Testis (tissue), 3 donors: ENCODE data around the gene QSOX1. TPM values are rescaled to one million over a fixed set of nuclear protein-coding genes. Genes with fewer than 3 reads are reported as not detected.

Source experiments
- DNase-seq: peaks from one replicate; pipeline ENCODE4 v3.0.0-alpha.2; 2019
- H3K27ac ChIP-seq, 2 donors: fragments of 200-600 bp; sonication (generic); one replicate each; pipeline ENCODE4 v1.5.1; 2019
- H3K27me3 ChIP-seq: fragments of 200-600 bp; sonication (generic); one replicate; pipeline ENCODE4 v1.5.1; 2019
- H3K36me3 ChIP-seq: fragments of 200-600 bp; sonication (generic); one replicate; pipeline ENCODE4 v1.5.1; 2017; ENCODE audit warnings: low read depth; ENCODE audit errors: missing control alignments
- H3K4me1 ChIP-seq: fragments of 200-600 bp; sonication (generic); one replicate; pipeline ENCODE4 v1.5.1; 2019
- H3K4me3 ChIP-seq, 2 donors: fragments of 200-600 bp; sonication (generic); one replicate each; pipeline ENCODE4 v1.5.1; 2017 to 2019
- H3K9me3 ChIP-seq: fragments of 200-600 bp; sonication (generic); one replicate; pipeline ENCODE4 v1.5.1; 2017
- POLR2A ChIP-seq: fragments of 450-650 bp; IDR thresholded peaks from one replicate; pipeline ENCODE4 v1.6.1; 2017; ENCODE audit warnings: antibody characterized with exemption, mild to moderate bottlenecking, moderate library complexity
- WGBS, 2 donors: methylation state at CpG; one replicate each; pipeline ENCODE4 v1.1.5; 2018; 5-methylcytosine and 5-hydroxymethylcytosine counted together
- intact Hi-C: fragments of 100-400 bp; cut with DNase I; formaldehyde crosslinking; loops from one replicate; pipeline ENCODE4 v1.15.1; 2023; ENCODE audit warnings: low total_unique reads
- polyA plus RNA-seq: library from polyadenylated mRNA; stranded (reverse); fragments of 350-450 nt; fragmentation: Illumina TruSeq; extraction: RNeasy Lipid Tissue Mini Kit (QIAGEN cat#74804); gene quantifications from one replicate; pipeline ENCODE4 v1.2.3, GENCODE V29; 2014; ENCODE audit warnings: low read depth, low replicate concordance; ENCODE audit not compliant: insufficient read depth
- total RNA-seq, 2 donors: library from RNA; depleted of rRNA; stranded (reverse); fragments of >200 nt; gene quantifications; one replicate each; pipeline ENCODE4 v1.2.3, GENCODE V29; 2016
- TF ChIP-seq, protein P1 (sequence below), 3 experiments: fragments of 450-650 bp in 2 of 3; fragments of 200-600 bp in 1 of 3; sonication (generic) in 1 of 3; IDR thresholded peaks; one replicate each; pipeline ENCODE4 v1.5.1; 2016 to 2019; ENCODE audit warnings: antibody characterized with exemption in 3 of 3, mild to moderate bottlenecking in 2 of 3, moderate library complexity in 1 of 3

The QSOX1 gene
- total and polyA plus RNA-seq, 3 donors from 2014 or later: 285 to 691 (median 566) TPM

DNA sequence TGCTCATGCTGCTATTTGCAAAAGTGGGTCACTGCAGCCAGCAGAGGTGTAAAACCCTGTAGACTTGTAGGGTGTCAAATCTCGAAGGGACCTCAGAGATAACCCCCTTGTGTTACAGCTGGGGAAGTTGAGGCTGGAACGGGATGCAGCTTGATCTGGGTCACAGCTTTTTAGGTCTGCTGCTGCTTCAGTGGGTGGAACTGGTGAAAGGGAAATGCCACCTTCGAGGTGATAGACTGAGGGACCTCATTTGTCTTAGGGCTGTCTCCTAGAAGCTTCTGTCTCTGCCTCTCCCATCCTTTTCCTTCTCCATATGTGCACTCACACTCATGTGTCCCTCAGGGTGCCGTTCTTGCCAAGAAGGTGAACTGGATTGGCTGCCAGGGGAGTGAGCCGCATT is 35.4 kb downstream of the QSOX1 start:
- Histone ChIP-seq H3K4me3 (no peak overlapping the region), H3K27ac (no peak overlapping the region), H3K4me1 (no peaks in the 10 kb centered on the region), H3K27me3 (no peaks in the 10 kb centered on the region), H3K36me3 (no peaks in the 10 kb centered on the region), H3K9me3 (no peaks in the 10 kb centered on the region)
- TF ChIP-seq, protein P1, sequence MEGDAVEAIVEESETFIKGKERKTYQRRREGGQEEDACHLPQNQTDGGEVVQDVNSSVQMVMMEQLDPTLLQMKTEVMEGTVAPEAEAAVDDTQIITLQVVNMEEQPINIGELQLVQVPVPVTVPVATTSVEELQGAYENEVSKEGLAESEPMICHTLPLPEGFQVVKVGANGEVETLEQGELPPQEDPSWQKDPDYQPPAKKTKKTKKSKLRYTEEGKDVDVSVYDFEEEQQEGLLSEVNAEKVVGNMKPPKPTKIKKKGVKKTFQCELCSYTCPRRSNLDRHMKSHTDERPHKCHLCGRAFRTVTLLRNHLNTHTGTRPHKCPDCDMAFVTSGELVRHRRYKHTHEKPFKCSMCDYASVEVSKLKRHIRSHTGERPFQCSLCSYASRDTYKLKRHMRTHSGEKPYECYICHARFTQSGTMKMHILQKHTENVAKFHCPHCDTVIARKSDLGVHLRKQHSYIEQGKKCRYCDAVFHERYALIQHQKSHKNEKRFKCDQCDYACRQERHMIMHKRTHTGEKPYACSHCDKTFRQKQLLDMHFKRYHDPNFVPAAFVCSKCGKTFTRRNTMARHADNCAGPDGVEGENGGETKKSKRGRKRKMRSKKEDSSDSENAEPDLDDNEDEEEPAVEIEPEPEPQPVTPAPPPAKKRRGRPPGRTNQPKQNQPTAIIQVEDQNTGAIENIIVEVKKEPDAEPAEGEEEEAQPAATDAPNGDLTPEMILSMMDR (IDR thresholded peaks at IDR 0.05): no peak
- no peak for TF ChIP-seq POLR2A
- 82 to 87% methylated on average over 5 of the region's 5 CpGs for WGBS, 2 donors
- intact Hi-C loops: no loop called here
- DNase-seq: no peak

DNA sequence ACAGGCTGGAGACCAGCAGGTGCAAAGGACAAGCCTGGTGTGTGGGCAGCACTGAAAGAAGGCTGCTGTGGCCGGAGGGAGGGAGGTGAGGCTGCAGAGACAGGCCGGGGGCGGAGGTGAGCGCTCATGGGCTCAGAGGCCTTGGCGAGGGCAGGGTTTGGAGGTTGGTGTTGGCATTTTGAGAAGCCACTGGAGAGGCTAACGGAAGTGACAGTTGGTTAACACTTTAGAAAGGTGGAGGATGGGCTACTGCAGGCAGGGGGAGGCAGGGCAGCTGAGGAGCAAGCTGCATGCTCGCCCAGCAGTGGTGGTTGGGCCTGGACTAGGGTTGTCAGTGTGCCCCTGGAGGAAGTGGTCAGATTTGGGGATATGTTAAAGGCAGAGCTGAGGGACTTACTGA is 37.5 kb downstream of the QSOX1 start:
- no peak for DNase-seq
- intact Hi-C loops: no loop called here

DNA sequence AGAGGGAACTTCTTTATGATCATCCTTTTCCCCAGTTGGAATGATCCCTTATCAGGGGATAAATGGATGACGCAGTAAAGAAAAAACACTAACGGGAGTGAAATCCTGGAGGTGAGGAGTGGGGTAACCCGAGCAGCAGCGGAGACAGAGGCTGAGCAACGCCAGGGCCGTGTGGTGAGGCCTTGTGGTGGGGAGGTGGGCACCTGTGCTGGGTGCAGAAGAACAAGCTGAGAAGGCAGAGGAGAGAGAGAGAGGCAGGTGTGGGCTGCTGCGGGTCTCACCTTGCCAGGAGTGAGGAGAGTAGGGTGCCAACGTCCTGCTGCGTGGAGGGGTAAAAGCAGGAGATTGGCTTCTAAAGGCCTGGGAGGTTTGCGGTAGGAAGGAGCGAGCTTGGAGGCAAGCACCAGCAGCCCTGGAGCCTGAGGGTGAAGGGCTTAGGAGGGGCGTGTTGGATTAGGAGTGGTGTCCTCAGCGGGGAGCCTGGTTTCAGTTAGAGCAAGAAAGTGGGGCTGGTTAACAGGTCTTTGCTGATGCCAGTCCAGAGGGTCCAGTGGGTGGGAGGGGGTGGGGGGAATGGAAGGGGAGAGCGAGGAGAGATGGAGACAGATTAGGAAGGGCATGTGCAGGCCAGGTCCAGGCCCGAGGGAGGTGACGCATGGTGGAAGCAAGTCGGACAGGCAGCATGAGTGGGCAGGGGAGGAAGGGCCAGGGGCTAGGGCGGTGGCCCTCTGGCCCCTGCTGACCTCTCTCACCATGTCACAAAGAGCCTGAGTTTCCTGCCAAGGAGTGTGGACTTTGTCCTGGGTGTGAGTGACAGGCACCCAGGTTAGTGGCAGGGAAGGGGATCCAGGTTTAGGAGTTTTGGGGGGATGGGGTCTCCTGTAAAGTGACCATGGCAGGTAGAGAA is 38.7 kb downstream of the QSOX1 start:
- Histone ChIP-seq H3K4me3 (no peak overlapping the region), H3K4me1 (no peaks in the 10 kb centered on the region), H3K36me3 (no peaks in the 10 kb centered on the region), H3K27me3 (no peaks in the 10 kb centered on the region), H3K9me3 (no peaks in the 10 kb centered on the region), H3K27ac (no peak overlapping the region)
- intact Hi-C loops: no loop called here
- TF ChIP-seq, protein P1 (IDR thresholded peaks at IDR 0.05): no peak
- no peak for TF ChIP-seq POLR2A
- 89 to 91% methylated on average over 18 of the region's 18 CpGs for WGBS, 2 donors
- DNase-seq: no peak

More for the DNA sequence above, 37.5 kb downstream of the QSOX1 start:
- 84 to 91% methylated on average over 7 of the region's 7 CpGs for WGBS, 2 donors
- H3K27ac ChIP-seq: no peak overlapping the region
- TF ChIP-seq, protein P1 (IDR thresholded peaks at IDR 0.05): no peak
- no peak for TF ChIP-seq POLR2A
- H3K4me1 ChIP-seq: no peaks in the 10 kb centered on the region
- H3K27me3 ChIP-seq: no peaks in the 10 kb centered on the region
- H3K36me3 ChIP-seq: no peaks in the 10 kb centered on the region
- no peaks in the 10 kb centered on the region for H3K9me3 ChIP-seq
- no peak overlapping the region for H3K4me3 ChIP-seq

DNA sequence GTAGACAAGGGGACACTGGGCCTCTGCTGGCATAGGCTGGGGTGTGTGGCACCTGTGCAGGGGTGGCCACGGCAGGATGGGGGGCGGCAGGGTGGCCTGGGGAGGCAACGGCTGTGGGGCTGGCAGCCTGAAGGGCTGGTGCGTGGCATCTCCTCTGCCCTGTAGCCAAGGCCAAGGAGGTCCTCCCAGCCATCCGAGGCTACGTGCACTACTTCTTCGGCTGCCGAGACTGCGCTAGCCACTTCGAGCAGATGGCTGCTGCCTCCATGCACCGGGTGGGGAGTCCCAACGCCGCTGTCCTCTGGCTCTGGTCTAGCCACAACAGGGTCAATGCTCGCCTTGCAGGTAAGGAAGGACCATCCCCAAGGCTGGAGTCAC is 39.4 kb downstream of the QSOX1 start:
- no peak for TF ChIP-seq POLR2A
- TF ChIP-seq, protein P1 (IDR thresholded peaks at IDR 0.05): no peak
- Histone ChIP-seq H3K36me3 (no peaks in the 10 kb centered on the region), H3K4me3 (no peak overlapping the region), H3K27me3 (no peaks in the 10 kb centered on the region), H3K27ac (no peak overlapping the region), H3K9me3 (no peaks in the 10 kb centered on the region), H3K4me1 (no peaks in the 10 kb centered on the region)
- WGBS, 2 donors: 95 to 97% methylated on average over 12 to 14 of the region's 14 CpGs
- intact Hi-C loops: no loop called here
- DNase-seq: no peak
